ENCODE measurements around the gene CSN1S1. TPM values are rescaled to one million over a fixed set of nuclear protein-coding genes. Genes with fewer than 3 reads are reported as not detected.

Gene CSN1S1
- total RNA-seq, 5 donors from 2014 or later (not counting 1 experiment from before 2014, with no cell fraction given), result not detected

DNA sequence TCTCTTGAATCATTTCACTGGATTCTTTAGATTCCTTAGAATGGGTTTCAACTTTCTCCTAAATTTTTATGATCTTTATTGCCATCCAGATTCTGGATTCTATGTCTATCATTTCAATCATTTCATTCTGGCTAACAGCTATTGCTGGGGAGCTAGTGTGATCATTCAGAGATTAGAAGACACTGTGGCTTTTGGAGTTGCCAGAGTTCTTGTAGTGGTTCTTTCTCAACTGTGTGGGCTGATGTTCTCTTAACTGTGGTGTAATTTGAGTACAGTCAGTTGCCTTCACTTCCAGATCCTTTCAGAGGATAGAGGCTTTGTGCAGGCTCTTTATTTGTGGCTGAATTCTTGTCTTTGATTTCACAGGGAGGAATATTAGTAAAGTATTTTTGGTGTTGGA lies 46.7 kb downstream of the CSN1S1 start:
- H3K27me3 ChIP-seq (replicated peaks in 1 of 2; ENCODE audit: control insufficient read depth in 2 of 2, extremely low read depth in 1 of 2, insufficient read depth in 2 of 2, low read length in 1 of 2), result peaks cover 0 to 2% of the 10 kb centered on the region in 2 experiments
- Mint-ChIP-seq H3K27ac (no peak overlapping the region), H3K4me3 (no peak overlapping the region), H3K36me3 (no peaks in the 10 kb centered on the region), H3K27me3 (peaks cover 0 to 5% of the 10 kb centered on the region in 2 donors), H3K9me3 (no peaks in the 10 kb centered on the region), H3K4me1 (no peaks in the 10 kb centered on the region)
- DNase-seq (no peak), ATAC-seq (replicated peaks in 1 of 4) (no peak)
- H3K36me3 ChIP-seq (ENCODE audit: control insufficient read depth in 2 of 2, extremely low read depth in 1 of 2, insufficient read depth in 1 of 2, low read length in 1 of 2), result no peaks in the 10 kb centered on the region
- H3K4me1 ChIP-seq (ENCODE audit: control insufficient read depth in 1 of 2, extremely low read depth in 1 of 2, insufficient read depth in 2 of 2, low read length in 2 of 2), result no peaks in the 10 kb centered on the region
- no peaks in the 10 kb centered on the region for H3K9me3 ChIP-seq
- H3K4me3 ChIP-seq (ENCODE audit: control insufficient read depth in 1 of 2, extremely low read depth in 1 of 2, low read length in 1 of 2), result no peak overlapping the region
- H3K27ac ChIP-seq (ENCODE audit: low read length), result no peak overlapping the region
- ChIA-PET CTCF (no interaction called here), POLR2A (no interaction called here)

DNA sequence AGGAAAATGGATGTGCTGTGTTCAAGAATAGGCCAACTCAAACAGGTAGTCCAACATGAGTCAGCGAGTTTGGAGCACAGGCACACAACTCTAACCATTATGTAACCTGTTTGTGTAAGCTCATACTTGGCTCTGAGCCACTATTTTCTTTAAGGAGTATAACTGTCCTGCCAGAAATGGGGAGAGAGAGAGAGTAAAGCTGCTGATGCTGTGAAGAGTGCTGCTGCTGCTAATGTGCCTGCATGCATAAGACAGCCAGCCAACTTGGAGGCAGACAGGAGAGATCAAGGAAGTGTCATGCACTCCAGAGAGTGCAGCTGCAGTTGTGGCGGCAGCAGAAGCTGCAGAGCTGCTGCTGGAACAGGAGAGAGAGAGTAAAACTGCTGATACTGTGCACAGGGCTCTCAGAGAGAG lies 53.2 kb downstream of the CSN1S1 start:
- DNase-seq, result no peak
- Histone ChIP-seq H3K9me3 (no peaks in the 10 kb centered on the region), H3K36me3 (ENCODE audit: control insufficient read depth in 2 of 2, extremely low read depth in 1 of 2, insufficient read depth in 1 of 2, low read length in 1 of 2) (no peaks in the 10 kb centered on the region), H3K27me3 (replicated peaks in 1 of 2; ENCODE audit: control insufficient read depth in 2 of 2, extremely low read depth in 1 of 2, insufficient read depth in 2 of 2, low read length in 1 of 2) (no peaks in the 10 kb centered on the region), H3K4me1 (ENCODE audit: control insufficient read depth in 1 of 2, extremely low read depth in 1 of 2, insufficient read depth in 2 of 2, low read length in 2 of 2) (no peaks in the 10 kb centered on the region), H3K27ac (ENCODE audit: low read length) (no peak overlapping the region), H3K4me3 (ENCODE audit: control insufficient read depth in 1 of 2, extremely low read depth in 1 of 2, low read length in 1 of 2) (no peak overlapping the region)
- no peak overlapping the region for H3K4me3 Mint-ChIP-seq
- POLR2A ChIA-PET, result no interaction called here
- H3K9me3 Mint-ChIP-seq, result no peaks in the 10 kb centered on the region
- H3K4me1 Mint-ChIP-seq, result no peaks in the 10 kb centered on the region
- H3K27ac Mint-ChIP-seq, result no peak overlapping the region
- H3K36me3 Mint-ChIP-seq, result no peaks in the 10 kb centered on the region
- H3K27me3 Mint-ChIP-seq, result no peaks in the 10 kb centered on the region
- no CpG with 5 or more reads among the region's 2 CpGs for WGBS (ENCODE audit: insufficient coverage)
- CTCF ChIA-PET, result no interaction called here
- no peak for ATAC-seq (replicated peaks in 1 of 4)

DNA sequence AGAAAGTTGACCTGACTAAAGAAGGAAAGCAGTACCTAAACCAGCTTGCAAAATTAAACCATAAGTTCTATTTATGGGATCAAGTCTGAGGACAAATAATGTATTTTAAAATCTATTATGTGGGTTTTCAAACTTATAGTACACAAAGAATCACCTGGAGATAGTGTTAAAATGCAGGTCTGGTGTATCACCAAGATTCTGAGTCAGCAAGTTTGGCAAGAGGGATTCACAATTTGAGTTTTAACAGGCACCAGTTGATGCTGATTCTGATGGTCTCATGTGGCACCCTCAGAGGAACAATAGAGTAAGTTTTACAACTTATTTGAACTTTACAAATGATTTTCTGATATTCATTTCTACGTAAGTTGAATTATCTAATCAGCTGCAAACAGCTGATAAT lies 55.8 kb downstream of the CSN1S1 start:
- no peak overlapping the region for H3K4me3 ChIP-seq (ENCODE audit: control insufficient read depth in 1 of 2, extremely low read depth in 1 of 2, low read length in 1 of 2)
- Mint-ChIP-seq H3K27me3 (no peaks in the 10 kb centered on the region), H3K36me3 (no peaks in the 10 kb centered on the region), H3K4me3 (no peak overlapping the region), H3K27ac (no peak overlapping the region), H3K4me1 (no peaks in the 10 kb centered on the region), H3K9me3 (no peaks in the 10 kb centered on the region)
- no peak for ATAC-seq (replicated peaks in 1 of 4)
- no CpG with 5 or more reads among the region's 1 CpG for WGBS (ENCODE audit: insufficient coverage)
- H3K27ac ChIP-seq (ENCODE audit: low read length), result no peak overlapping the region
- no peaks in the 10 kb centered on the region for H3K36me3 ChIP-seq (ENCODE audit: control insufficient read depth in 2 of 2, extremely low read depth in 1 of 2, insufficient read depth in 1 of 2, low read length in 1 of 2)
- no peaks in the 10 kb centered on the region for H3K9me3 ChIP-seq
- no peak for DNase-seq
- no peaks in the 10 kb centered on the region for H3K4me1 ChIP-seq (ENCODE audit: control insufficient read depth in 1 of 2, extremely low read depth in 1 of 2, insufficient read depth in 2 of 2, low read length in 2 of 2)
- ChIA-PET POLR2A (no interaction called here), CTCF (no interaction called here)
- H3K27me3 ChIP-seq (replicated peaks in 1 of 2; ENCODE audit: control insufficient read depth in 2 of 2, extremely low read depth in 1 of 2, insufficient read depth in 2 of 2, low read length in 1 of 2), result no peaks in the 10 kb centered on the region

DNA sequence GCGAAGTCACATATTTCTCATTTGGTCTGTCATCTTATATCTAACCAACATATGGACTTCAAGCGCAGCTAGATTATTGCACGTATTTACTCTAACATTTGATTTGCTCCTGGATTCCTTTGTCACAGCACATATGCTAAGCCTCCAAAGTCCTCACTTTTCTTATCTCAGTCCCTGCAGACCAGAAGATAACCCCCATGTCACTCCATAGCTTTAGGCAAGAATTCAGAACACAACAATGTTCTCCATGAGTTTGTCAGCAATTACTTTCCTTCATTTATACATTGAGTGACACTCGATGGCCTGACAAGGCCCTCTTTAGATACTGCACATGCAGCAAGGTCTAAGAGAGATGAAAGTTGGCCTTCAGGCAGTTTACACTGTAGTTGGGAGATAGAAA lies 60.1 kb downstream of the CSN1S1 start:
- Histone ChIP-seq H3K9me3 (no peaks in the 10 kb centered on the region), H3K36me3 (ENCODE audit: control insufficient read depth in 2 of 2, extremely low read depth in 1 of 2, insufficient read depth in 1 of 2, low read length in 1 of 2) (no peaks in the 10 kb centered on the region), H3K4me1 (ENCODE audit: control insufficient read depth in 1 of 2, extremely low read depth in 1 of 2, insufficient read depth in 2 of 2, low read length in 2 of 2) (no peaks in the 10 kb centered on the region), H3K27me3 (replicated peaks in 1 of 2; ENCODE audit: control insufficient read depth in 2 of 2, extremely low read depth in 1 of 2, insufficient read depth in 2 of 2, low read length in 1 of 2) (no peaks in the 10 kb centered on the region), H3K4me3 (ENCODE audit: control insufficient read depth in 1 of 2, extremely low read depth in 1 of 2, low read length in 1 of 2) (no peak overlapping the region), H3K27ac (ENCODE audit: low read length) (no peak overlapping the region)
- Mint-ChIP-seq H3K4me1 (no peaks in the 10 kb centered on the region), H3K4me3 (no peak overlapping the region), H3K36me3 (no peaks in the 10 kb centered on the region), H3K9me3 (no peaks in the 10 kb centered on the region), H3K27ac (no peak overlapping the region), H3K27me3 (no peaks in the 10 kb centered on the region)
- ChIA-PET CTCF (no interaction called here), POLR2A (no interaction called here)
- 88% methylated on average over 3 of the region's 4 CpGs for WGBS (ENCODE audit: insufficient coverage)
- ATAC-seq (replicated peaks in 1 of 4) (no peak), DNase-seq (no peak)

DNA sequence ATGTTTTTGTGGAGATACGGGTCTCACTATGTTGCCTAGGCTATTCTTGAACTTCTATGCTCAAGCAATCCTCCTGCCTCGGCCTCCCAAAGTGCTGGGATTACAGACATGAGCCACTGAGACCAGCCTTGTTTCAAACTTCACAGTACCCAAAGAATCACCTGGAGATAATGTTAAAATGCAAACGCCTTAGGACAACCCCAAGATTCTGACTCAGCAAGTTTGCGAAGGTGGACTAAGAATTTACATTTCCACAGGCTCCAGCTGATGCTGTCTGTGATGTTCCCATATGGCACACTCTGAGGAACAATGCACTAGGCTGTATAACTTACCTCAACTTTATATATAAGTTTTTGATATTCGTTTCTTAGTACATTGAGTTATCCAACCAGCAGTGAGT lies 63.9 kb downstream of the CSN1S1 start:
- DNase-seq (no peak), ATAC-seq (replicated peaks in 1 of 4) (no peak)
- Mint-ChIP-seq H3K27ac (no peak overlapping the region), H3K4me1 (no peaks in the 10 kb centered on the region), H3K9me3 (peaks cover 0 to 3% (median 3%) of the 10 kb centered on the region in 3 donors), H3K27me3 (no peaks in the 10 kb centered on the region), H3K4me3 (no peak overlapping the region), H3K36me3 (no peaks in the 10 kb centered on the region)
- WGBS (ENCODE audit: insufficient coverage), result 60% methylated on average over 2 of the region's 5 CpGs
- Histone ChIP-seq H3K36me3 (ENCODE audit: control insufficient read depth in 2 of 2, extremely low read depth in 1 of 2, insufficient read depth in 1 of 2, low read length in 1 of 2) (no peaks in the 10 kb centered on the region), H3K4me1 (ENCODE audit: control insufficient read depth in 1 of 2, extremely low read depth in 1 of 2, insufficient read depth in 2 of 2, low read length in 2 of 2) (no peaks in the 10 kb centered on the region), H3K27me3 (replicated peaks in 1 of 2; ENCODE audit: control insufficient read depth in 2 of 2, extremely low read depth in 1 of 2, insufficient read depth in 2 of 2, low read length in 1 of 2) (no peaks in the 10 kb centered on the region), H3K4me3 (ENCODE audit: control insufficient read depth in 1 of 2, extremely low read depth in 1 of 2, low read length in 1 of 2) (no peak overlapping the region), H3K9me3 (no peaks in the 10 kb centered on the region), H3K27ac (ENCODE audit: low read length) (no peak overlapping the region)
- ChIA-PET POLR2A (no interaction called here), CTCF (no interaction called here)

DNA sequence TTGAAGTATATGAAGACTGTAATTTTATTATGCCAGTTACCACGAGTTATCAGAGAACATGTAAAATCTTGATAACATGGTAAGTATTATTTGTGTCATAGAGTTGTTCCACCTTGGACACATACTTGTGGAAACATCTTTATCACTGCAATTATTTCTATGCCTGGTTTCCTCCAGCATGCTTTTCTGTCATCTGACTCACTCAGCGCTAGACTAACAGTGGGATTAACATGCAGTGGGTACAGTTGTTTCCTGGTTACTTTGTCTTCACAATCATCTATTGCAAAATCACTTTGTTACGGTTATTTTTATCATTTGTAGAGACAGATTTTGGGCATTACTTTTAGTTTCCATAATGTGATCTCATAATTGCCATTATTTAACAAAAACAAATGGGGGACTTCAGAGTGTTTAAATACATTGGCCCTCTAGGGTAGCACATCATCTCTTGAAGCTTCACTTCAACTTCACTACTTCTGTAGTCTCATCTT lies 64.7 kb downstream of the CSN1S1 start, which contains the start of gene STATH:
Gene STATH, plus strand, starts transcription at position 441 of the 491 bp plus-strand sequence. CDS start 2,472 bp downstream, outside the sequence.
- no peak within 1 kb of the TSS for H3K27ac ChIP-seq (ENCODE audit: low read length)
- no peak within 1 kb of the TSS for H3K4me3 ChIP-seq (ENCODE audit: control insufficient read depth in 1 of 2, extremely low read depth in 1 of 2, low read length in 1 of 2)
- Mint-ChIP-seq H3K36me3 (no peaks in the 10 kb centered on the region), H3K4me1 (no peaks in the 10 kb centered on the region), H3K9me3 (peaks cover 0 to 3% (median 3%) of the 10 kb centered on the region in 3 donors), H3K27ac (no peak within 1 kb of the TSS), H3K27me3 (no peaks in the 10 kb centered on the region), H3K4me3 (no peak within 1 kb of the TSS)
- H3K36me3 ChIP-seq (ENCODE audit: control insufficient read depth in 2 of 2, extremely low read depth in 1 of 2, insufficient read depth in 1 of 2, low read length in 1 of 2), result no peaks in the 10 kb centered on the region
- no peaks in the 10 kb centered on the region for H3K27me3 ChIP-seq (replicated peaks in 1 of 2; ENCODE audit: control insufficient read depth in 2 of 2, extremely low read depth in 1 of 2, insufficient read depth in 2 of 2, low read length in 1 of 2)
- no peaks in the 10 kb centered on the region for H3K9me3 ChIP-seq
- no peak for ATAC-seq (replicated peaks in 1 of 4)
- POLR2A ChIA-PET, result no interaction called here
- WGBS (ENCODE audit: insufficient coverage), result 100% methylated on average over 1 of the region's 3 CpGs
- CTCF ChIA-PET, result no interaction called here
- no peak for DNase-seq
- H3K4me1 ChIP-seq (ENCODE audit: control insufficient read depth in 1 of 2, extremely low read depth in 1 of 2, insufficient read depth in 2 of 2, low read length in 2 of 2), result no peaks in the 10 kb centered on the region

All from T-cell (primary cell).